SKM-1 treated with dmso at 0.1 percent for 144 hours (cell line): Measurements from ENCODE around the gene ST6GALNAC4.
"Not testable (repeated sequence)": the region's sequence is repeated elsewhere in the genome, so short reads cannot be mapped to it uniquely, and the experiment has no call there.

Experiments
- DNase-seq: peaks from one replicate; lab custom pipeline; 2025; ENCODE audit not compliant: unreplicated experiment; lab: John Stamatoyannopoulos, UW

Gene ST6GALNAC4

GRCh38 chr9:127874301-127875221, 42.3 kb downstream of the ST6GALNAC4 start:
- no peak for DNase-seq

- DNase-seq = no peak
These were observed 43.0 kb downstream of the ST6GALNAC4 start for GRCh38 chr9:127873886-127874285.

DNA sequence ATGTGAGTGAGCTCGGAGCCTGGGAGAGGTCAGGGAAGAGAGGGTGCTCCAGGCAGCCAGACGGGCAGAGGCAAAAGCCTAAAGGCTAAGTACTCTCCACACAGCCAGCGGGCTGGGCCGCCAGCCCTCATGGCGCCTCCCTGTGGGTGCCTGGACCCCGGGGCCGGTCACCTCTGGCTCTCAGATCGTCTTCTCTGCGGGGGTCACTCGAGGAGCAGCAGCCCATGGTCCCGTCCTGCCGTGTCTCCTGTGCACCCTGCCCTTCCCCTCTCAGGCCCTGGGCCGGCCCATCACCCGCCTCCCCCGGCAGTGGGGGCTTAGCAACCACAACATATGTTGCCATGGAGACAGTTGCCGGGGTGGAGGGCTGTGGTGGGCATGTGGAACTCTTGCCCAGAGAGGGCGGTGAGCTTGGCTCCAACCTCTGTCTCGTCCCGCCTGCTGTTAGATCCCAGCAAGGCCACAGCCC, 43.6 kb downstream of the ST6GALNAC4 start:
- no peak for DNase-seq

- DNase-seq = no peak
These were observed 44.2 kb downstream of the ST6GALNAC4 start for GRCh38 chr9:127872369-127873222.

DNA sequence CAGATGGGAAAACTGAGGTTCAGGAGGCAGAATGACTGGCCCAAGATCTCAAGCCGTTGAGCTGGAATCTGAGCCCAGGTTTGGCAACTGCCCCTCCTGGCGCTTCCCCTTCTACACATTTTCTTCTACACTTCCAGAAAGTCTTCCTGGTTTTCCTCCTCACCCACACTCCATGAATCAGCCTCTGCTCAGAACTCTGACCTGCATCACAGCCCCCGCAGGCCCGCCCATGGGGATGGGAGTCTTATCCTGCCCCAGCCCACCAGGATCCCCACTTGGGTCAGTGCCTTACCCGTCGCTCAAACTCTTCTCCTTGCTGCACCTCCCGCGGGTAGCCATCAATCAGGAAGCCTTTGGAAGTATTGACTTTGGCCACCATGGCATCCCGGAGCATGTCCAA, 45.3 kb downstream of the ST6GALNAC4 start:
- DNase-seq = no peak

DNA sequence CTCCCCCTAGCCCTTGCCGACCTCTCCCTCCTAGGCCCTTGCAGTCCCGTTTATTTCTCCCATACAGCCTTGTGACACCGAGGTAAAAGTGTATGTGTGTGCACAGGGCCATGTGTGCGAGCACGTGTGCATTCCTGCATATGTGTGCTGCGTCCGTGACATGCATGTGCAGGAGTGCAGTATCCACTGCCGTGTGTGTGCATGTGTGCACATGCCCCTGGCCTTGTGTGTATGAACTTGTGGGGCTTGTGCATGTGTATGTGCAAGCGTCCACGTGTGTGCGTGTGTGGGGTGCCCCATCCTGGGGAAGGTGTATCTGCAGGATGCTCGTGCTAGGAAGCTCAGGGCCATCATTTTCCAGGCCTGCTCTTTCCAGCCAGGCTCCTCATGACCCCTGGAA, 46.0 kb downstream of the ST6GALNAC4 start:
- DNase-seq = no peak

- DNase-seq = not testable (repeated sequence)
These were observed 46.7 kb downstream of the ST6GALNAC4 start for GRCh38 chr9:127870153-127870491.

DNA sequence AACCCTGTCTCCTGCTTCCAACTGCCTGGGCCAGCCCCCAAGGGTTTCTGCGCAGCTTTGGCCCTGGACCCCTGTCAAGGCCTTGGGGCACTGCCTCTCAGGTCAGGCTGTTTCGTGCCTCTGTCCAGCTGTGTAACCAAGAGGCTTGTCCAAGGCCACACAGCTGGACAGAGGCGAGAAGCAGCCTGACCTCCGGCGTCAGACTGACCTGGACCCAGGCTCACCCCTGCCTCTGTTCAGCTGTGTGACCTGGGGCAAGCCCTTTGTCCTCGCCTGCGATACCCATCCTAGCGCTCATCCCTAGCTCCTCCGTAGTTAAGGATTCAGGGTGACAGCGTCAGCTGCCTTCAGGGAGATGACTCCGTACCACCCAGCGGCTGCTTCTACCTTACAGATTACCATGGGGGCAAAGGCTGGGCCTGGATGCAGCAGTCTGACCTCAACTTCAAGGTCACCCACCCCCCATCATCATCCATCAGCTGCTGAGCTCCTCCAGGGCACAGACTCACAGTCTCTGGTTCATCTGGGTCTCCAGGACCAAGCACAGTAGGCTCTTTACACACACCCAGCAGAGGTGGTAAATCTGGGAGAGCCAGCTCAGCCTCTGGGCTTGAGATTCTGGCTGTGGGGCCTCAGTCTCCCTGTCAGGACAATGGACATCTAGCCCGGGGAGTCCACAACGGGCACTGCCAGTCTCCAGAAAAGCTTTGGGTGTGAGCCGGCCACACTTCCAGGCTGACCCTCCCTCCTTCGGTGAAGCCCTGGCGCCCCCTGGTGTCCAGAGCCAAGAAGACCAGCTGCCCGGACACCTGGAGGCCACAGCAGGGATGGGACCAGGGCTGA, 47.3 kb downstream of the ST6GALNAC4 start:
- DNase-seq = peak; percentile 67

- no peak for DNase-seq
These were observed 48.5 kb downstream of the ST6GALNAC4 start for GRCh38 chr9:127868278-127868902.

DNA sequence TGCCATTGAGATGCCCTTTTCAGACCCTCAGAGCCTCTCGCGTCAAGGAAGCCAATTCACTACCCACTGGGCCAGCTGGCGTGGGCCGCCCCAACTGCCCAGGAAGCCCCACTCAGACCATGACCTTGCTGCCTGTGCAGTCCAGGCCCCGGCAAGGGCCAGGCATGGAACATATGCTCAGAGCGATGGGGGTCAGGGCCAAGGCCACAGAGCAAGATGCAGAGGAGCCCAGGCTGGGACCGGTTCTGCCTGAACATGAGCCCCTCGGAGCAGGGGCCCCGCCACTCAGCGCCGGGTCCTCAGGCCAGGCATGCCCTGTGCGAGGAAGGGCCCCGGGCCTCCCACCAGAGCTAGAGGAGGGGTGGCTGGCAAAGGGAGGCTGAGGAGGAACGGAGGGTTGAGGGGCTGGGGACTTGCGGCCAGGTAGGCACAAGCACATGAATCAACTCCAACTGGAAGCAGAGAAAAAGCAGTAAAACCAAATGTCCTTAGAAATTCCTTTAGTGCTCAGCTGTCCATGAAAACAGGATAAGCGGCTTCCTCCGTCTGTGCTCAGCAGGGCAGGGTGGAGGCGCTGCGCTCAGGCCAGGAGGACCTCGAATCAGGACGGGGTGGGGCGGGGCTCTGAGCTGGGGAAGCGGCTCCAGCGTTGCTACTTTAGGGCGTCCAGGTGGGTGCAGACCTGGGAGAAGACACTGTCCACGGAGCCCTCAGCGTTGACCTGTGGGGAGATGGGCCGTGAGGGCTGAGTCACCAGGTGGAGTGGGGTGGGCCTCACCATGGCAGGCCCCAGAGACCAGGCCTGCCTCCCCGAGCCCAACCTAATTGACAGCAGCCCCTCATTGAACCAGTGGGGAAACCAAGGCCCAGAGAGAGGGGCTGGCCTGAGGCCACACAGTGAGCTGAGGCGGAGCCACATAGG, 49.2 kb downstream of the ST6GALNAC4 start:
- DNase-seq = no peak

GRCh38 chr9:127866535-127866934, 50.3 kb downstream of the ST6GALNAC4 start:
- no peak for DNase-seq

- no peak for DNase-seq
These were observed 51.0 kb downstream of the ST6GALNAC4 start for GRCh38 chr9:127865645-127866464.

GRCh38 chr9:127863191-127863621, 53.6 kb downstream of the ST6GALNAC4 start:
- DNase-seq = no peak

DNA sequence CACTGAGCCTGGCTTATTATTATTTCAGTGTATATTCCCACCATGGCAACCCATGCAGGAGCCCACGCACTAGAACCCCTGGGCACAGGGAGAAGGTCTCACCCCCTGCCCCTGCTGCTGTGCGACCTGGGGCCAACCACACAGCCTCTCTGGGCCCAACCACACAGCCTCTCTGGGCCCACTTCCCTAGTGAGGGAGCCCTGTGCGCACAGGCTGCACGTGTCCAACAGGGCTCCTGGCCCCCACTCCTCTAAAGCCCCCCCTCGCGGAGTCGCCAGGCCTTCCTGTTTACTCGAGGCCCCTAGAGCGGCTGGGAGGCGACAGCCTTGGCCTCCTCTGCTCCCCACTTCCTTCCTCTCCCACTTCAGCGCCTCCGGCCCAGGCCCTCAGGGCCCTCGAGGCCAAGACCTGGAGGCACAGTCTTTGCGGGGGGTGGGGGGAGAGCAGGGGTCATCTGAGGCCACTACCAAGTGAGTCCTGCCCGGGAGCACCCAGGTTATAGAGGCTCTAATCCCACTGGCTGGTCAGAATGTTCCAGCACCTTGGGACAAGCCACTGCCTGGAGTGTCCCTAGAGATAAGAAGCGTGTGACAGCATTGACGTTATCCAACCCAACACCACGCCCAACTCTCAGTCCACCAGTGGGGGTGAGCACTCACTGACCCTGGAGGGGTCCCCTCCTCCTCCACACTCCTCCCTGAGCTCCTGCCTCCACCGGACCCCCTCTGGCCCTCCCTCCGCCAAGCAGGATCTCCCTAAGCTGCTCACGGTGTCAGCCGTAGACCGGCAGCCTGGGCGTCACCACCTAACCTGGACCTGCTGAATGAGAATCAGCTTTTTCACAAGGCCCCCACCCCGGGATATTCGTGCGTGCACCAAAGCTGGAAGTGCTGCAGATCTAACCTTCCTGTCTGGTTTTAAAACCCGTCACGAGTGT, 54.5 kb downstream of the ST6GALNAC4 start:
- DNase-seq = peak; percentile 95

- DNase-seq = no peak
These were observed 56.1 kb downstream of the ST6GALNAC4 start for GRCh38 chr9:127860779-127861178.

- no peak for DNase-seq
These were observed 56.6 kb downstream of the ST6GALNAC4 start for GRCh38 chr9:127860260-127860659.

- DNase-seq = no peak
These were observed 58.8 kb downstream of the ST6GALNAC4 start for GRCh38 chr9:127858041-127858512.
